ENCODE data around the gene C1orf21. TPM values are rescaled to one million over a fixed set of nuclear protein-coding genes. Genes with fewer than 3 reads are reported as not detected.

C1orf21 gene
- total RNA-seq, 2 experiments from 2014 or later: 2.7 to 4.1 TPM

GRCh38 chr1:184370850-184371249 lies 16.0 kb upstream of the C1orf21 start:
- no peak for DNase-seq
- Mint-ChIP-seq H3K9me3 (no peaks in the 10 kb centered on the region), H3K4me1 (no peaks in the 10 kb centered on the region), H3K27ac (no peak overlapping the region), H3K4me3 (no peak overlapping the region), H3K27me3 (peaks cover 4% of the 10 kb centered on the region), H3K36me3 (no peaks in the 10 kb centered on the region)

DNA sequence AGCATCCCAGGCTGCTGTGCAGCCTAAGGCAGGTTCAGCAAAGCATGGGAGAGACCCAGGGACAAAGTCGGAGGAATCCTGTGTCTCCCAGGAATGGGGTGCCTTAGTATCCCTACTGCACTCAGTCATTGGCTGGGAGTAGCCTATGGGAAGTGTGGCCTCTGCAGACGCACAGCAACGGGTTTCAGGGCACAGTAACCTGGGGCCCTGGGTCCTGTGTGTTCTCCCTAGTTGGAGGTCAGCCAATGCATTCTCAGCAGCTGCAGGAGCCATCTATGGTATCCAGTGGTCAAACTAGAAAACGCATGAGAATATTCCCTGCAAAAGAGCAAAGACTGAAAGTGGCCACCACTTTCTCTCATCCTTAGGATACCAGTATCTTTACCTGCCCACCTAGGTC lies 13.7 kb upstream of the C1orf21 start:
- H3K27ac Mint-ChIP-seq: no peak overlapping the region

GRCh38 chr1:184376369-184376768 lies 10.5 kb upstream of the C1orf21 start:
- no peak for DNase-seq

More for the DNA sequence above, 13.7 kb upstream of the C1orf21 start:
- Mint-ChIP-seq H3K4me1 (no peaks in the 10 kb centered on the region), H3K27me3 (peaks cover 5% of the 10 kb centered on the region), H3K36me3 (no peaks in the 10 kb centered on the region), H3K4me3 (no peak overlapping the region), H3K9me3 (no peaks in the 10 kb centered on the region)
- no peak for DNase-seq

GRCh38 chr1:184379111-184379752 lies 7.6 kb upstream of the C1orf21 start:
- DNase-seq: no peak
- peaks cover 35% of the 10 kb centered on the region for H3K27me3 Mint-ChIP-seq
- H3K4me3 Mint-ChIP-seq: no peak overlapping the region
- H3K36me3 Mint-ChIP-seq: no peaks in the 10 kb centered on the region
- H3K9me3 Mint-ChIP-seq: no peaks in the 10 kb centered on the region
- H3K27ac Mint-ChIP-seq: no peak overlapping the region
- no peaks in the 10 kb centered on the region for H3K4me1 Mint-ChIP-seq

More at GRCh38 chr1:184376369-184376768, 10.5 kb upstream of the C1orf21 start:
- H3K36me3 Mint-ChIP-seq: no peaks in the 10 kb centered on the region
- no peaks in the 10 kb centered on the region for H3K4me1 Mint-ChIP-seq
- no peak overlapping the region for H3K27ac Mint-ChIP-seq
- H3K9me3 Mint-ChIP-seq: no peaks in the 10 kb centered on the region
- H3K27me3 Mint-ChIP-seq: peaks cover 16% of the 10 kb centered on the region
- H3K4me3 Mint-ChIP-seq: no peak overlapping the region

- Mint-ChIP-seq H3K36me3 (no peaks in the 10 kb centered on the region), H3K27ac (no peak overlapping the region), H3K27me3 (peaks cover 47% of the 10 kb centered on the region), H3K9me3 (no peaks in the 10 kb centered on the region), H3K4me3 (no peak overlapping the region), H3K4me1 (no peaks in the 10 kb centered on the region)
- DNase-seq: no peak
These were observed 6.4 kb upstream of the C1orf21 start for GRCh38 chr1:184380468-184380867.

DNA sequence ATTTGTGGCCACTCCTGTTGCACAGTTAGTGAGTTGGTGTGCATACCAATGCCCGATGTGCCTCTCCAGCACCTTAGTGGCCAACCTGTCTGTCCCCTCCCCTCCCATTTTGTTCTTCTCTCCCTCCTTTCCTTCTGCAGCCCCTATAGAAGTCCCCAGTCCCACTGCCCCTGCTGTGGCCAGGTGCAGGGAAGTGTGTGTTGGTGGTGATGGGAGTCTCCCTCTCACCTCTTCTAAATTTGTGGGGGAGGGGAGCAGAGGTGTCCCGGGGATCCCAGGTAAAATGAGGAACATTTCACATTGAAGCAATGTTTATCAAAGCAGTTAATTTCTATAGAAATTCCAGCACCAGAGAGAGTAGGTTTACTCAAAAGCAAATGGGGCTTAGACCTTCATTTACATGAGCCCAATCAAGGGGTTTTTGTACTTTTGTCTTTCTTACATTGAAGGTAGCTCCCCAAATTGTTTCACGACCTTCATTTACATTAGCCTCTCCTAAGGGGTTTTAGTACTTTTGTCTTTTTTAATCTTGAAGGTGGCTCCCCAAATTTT lies 3.0 kb upstream of the C1orf21 start:
- Mint-ChIP-seq H3K4me3 (no peak overlapping the region), H3K4me1 (peaks cover 13% of the 10 kb centered on the region), H3K9me3 (no peaks in the 10 kb centered on the region), H3K36me3 (no peaks in the 10 kb centered on the region), H3K27me3 (peaks cover 64% of the 10 kb centered on the region), H3K27ac (no peak overlapping the region)
- no peak for DNase-seq

DNA sequence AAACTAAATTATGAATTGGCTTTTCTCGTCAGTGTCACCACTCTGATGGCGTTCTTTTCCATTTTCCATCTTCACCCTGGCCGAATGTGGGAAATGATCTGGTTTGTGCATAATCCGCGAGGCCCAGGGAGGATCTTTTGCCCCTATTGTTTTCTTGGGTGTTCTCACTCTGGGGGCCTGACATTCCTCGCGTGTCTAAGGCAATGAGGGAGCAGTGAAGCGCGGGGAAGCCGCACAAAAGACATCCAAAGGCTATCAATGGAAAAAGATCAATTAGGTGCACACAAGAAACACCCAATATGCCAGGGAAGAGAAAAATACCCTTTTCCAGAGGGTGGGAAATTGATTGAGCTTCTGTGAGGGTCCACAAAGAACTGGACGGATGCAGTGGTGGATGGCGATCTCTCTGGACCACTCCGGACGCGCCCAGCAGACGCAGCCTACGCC lies 941 bp upstream of the C1orf21 start:
- DNase-seq: no peak
- Mint-ChIP-seq H3K27ac (no peak overlapping the region), H3K4me3 (peak overlapping the region; percentile 74), H3K36me3 (no peaks in the 10 kb centered on the region), H3K4me1 (peaks cover 13% of the 10 kb centered on the region), H3K27me3 (peaks cover 80% of the 10 kb centered on the region), H3K9me3 (no peaks in the 10 kb centered on the region)

DNA sequence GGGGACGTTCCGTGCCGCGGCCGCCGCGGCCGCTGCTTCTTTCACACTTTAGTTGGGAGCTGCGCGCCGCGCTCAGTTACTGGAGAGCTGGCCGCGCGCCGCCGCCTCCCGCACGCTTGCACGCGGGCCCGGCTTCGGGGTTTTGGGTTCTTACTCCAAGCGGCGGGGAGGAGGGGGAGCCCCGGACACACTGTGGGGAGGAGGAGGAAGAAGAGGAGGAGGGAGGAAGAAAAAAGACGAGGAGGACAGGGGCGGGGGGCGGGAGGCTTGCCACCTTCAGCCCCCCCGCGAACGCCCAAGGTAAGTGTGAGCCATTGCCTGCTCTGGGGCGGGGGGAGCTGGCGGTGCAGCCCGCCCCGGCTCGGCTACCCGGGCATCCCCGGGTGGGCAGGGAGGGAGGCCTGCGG lies 243 bp downstream of the C1orf21 start:
- H3K27me3 Mint-ChIP-seq: peaks cover 75% of the 10 kb centered on the region
- H3K9me3 Mint-ChIP-seq: no peaks in the 10 kb centered on the region
- peak overlapping the region; percentile 81 for H3K4me3 Mint-ChIP-seq
- no peak for DNase-seq
- peaks cover 13% of the 10 kb centered on the region for H3K4me1 Mint-ChIP-seq
- no peaks in the 10 kb centered on the region for H3K36me3 Mint-ChIP-seq
- no peak overlapping the region for H3K27ac Mint-ChIP-seq

- Mint-ChIP-seq H3K9me3 (no peaks in the 10 kb centered on the region), H3K27me3 (peaks cover 69% of the 10 kb centered on the region), H3K27ac (no peak overlapping the region), H3K4me3 (peak overlapping the region; percentile 82), H3K36me3 (no peaks in the 10 kb centered on the region), H3K4me1 (peaks cover 13% of the 10 kb centered on the region)
- DNase-seq: peak; percentile 20
These were observed 868 bp downstream of the C1orf21 start for GRCh38 chr1:184387476-184388318.

DNA sequence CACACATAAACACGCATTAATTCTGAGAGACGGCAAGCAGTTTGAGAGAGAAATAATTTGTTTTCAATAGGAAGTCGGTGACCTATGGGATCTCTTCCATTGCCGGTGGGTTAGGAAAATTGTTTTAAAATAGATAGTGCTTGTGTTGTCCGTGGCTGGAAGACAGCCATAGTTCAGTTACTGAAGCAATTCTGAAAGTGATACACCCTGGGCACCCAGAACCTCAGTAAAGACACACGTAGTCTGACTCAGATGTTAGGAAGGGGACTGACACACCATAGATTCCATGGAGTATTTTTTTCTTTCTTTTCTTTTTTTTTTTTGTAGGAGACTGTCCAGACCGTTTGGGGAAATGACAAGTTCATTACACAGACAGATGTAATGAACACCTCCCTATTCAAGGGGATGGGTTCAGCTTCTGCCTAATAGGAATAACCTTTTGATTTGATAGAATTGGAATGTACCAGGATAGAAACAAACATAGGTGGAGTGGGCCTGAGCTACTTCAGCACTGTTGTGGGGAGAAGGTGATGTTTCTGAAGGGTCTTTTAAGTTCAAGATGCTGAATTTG lies 1.6 kb downstream of the C1orf21 start:
- no peak overlapping the region for H3K27ac Mint-ChIP-seq
- DNase-seq: no peak
- H3K9me3 Mint-ChIP-seq: no peaks in the 10 kb centered on the region
- peak overlapping the region; percentile 82 for H3K4me3 Mint-ChIP-seq
- peaks cover 13% of the 10 kb centered on the region for H3K4me1 Mint-ChIP-seq
- H3K36me3 Mint-ChIP-seq: no peaks in the 10 kb centered on the region
- H3K27me3 Mint-ChIP-seq: peaks cover 71% of the 10 kb centered on the region

DNA sequence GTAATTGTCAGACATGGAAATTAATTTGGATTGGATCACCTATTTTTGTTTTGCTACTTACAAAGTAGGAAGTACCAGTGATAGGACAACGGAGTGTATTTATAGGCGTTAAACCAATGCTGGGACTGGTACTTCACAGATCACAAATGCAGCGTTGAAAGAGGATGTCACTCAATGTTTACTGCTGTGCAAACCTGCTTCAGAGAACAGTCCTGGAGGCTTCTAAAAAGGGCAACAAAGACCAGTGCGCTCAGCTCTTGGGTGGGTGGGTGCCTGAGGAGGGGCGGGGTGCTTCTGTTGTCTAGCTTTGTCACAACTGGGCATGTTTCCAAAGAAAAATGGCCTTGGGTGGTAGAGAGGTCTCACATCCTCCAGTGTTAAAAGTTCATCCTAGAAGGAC lies 2.1 kb downstream of the C1orf21 start:
- DNase-seq: no peak
- H3K27ac Mint-ChIP-seq: no peak overlapping the region
- H3K36me3 Mint-ChIP-seq: no peaks in the 10 kb centered on the region
- no peaks in the 10 kb centered on the region for H3K9me3 Mint-ChIP-seq
- peaks cover 66% of the 10 kb centered on the region for H3K27me3 Mint-ChIP-seq
- H3K4me3 Mint-ChIP-seq: no peak overlapping the region
- peaks cover 13% of the 10 kb centered on the region for H3K4me1 Mint-ChIP-seq

DNA sequence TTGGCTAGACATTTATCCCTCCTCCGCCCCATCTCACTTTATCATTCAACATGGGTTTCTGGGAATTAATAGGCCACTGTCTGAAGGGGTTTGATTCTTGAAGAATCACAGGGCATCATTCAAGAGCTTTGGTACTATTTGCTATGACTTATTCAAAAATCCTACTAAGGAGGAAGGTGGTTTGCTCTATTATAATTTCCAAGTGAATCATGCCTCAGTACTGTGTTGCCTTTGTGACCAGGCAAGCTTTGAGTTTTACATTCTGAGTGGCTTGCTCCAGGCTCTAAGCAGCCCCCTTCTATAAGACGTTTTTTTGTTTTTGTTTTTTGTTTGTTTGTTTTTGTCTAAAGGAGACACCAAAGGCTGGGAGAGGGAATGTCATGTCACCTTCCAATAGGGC lies 2.6 kb downstream of the C1orf21 start:
- peaks cover 65% of the 10 kb centered on the region for H3K27me3 Mint-ChIP-seq
- no peaks in the 10 kb centered on the region for H3K36me3 Mint-ChIP-seq

DNA sequence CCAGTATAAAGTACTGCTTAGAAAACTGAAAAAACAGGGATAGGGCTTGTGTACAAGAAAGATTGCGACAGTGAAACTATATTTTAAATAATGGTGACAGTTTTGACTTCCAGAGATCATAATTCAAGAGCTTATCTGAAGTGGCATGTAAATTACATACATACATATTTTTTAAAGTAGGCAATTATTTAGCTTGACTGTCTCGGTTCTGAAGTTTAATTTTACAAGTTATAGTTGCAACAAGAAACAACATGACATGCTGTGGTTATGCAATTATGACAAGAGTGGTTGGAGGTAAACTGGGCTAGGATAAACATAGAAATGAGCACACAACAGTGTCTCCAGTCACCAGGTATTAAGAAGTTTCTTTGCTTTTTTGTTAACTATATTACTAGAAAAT lies 4.1 kb downstream of the C1orf21 start:
- Mint-ChIP-seq H3K27me3 (peaks cover 50% of the 10 kb centered on the region), H3K36me3 (no peaks in the 10 kb centered on the region), H3K9me3 (no peaks in the 10 kb centered on the region), H3K4me3 (no peak overlapping the region), H3K4me1 (peaks cover 13% of the 10 kb centered on the region), H3K27ac (no peak overlapping the region)
- no peak for DNase-seq

More for the DNA sequence above, 2.6 kb downstream of the C1orf21 start:
- Mint-ChIP-seq H3K4me3 (no peak overlapping the region), H3K27ac (no peak overlapping the region), H3K4me1 (peaks cover 13% of the 10 kb centered on the region), H3K9me3 (no peaks in the 10 kb centered on the region)
- no peak for DNase-seq

GRCh38 chr1:184392067-184392466 lies 5.2 kb downstream of the C1orf21 start:
- Mint-ChIP-seq H3K4me3 (no peak overlapping the region), H3K27me3 (peaks cover 44% of the 10 kb centered on the region), H3K27ac (no peak overlapping the region), H3K4me1 (peaks cover 13% of the 10 kb centered on the region), H3K9me3 (no peaks in the 10 kb centered on the region), H3K36me3 (no peaks in the 10 kb centered on the region)
- no peak for DNase-seq

Measured in activated naive CD8-positive, alpha-beta T cell treated with anti-CD3 and anti-CD28 coated beads for 36 hours (primary cell).